ENCODE data around the gene GRIA2. TPM values are rescaled to one million over a fixed set of nuclear protein-coding genes. Genes with fewer than 3 reads are reported as not detected.

Gene GRIA2
- total RNA-seq, 1 donor from 2014 or later, result 3.0 TPM

- Histone ChIP-seq H3K27me3 (no peaks in the 10 kb centered on the region), H3K36me3 (no peaks in the 10 kb centered on the region), H3K4me1 (peaks cover 0 to 4% of the 10 kb centered on the region in 2 donors), H3K4me3 (no peak overlapping the region), H3K9me3 (no peaks in the 10 kb centered on the region), H3K27ac (no peak overlapping the region)
- DNase-seq (ENCODE audit: low spot score in 2 of 2), result no peak
- intact Hi-C loops (cut with DNase I), result loop anchor here (5.0 kb wide), 1 partner anchor 744 kb away; no protein-coding TSS in a partner anchor
- TF ChIP-seq CTCF (IDR thresholded peaks at IDR 0.05), result no peak
Measured at GRCh38 chr4:157315968-157316367, 95.4 kb downstream of the GRIA2 start.

- Histone ChIP-seq H3K4me3 (no peak overlapping the region), H3K36me3 (no peaks in the 10 kb centered on the region), H3K9me3 (no peaks in the 10 kb centered on the region), H3K4me1 (no peaks in the 10 kb centered on the region), H3K27ac (no peak overlapping the region), H3K27me3 (no peaks in the 10 kb centered on the region)
- TF ChIP-seq CTCF (IDR thresholded peaks at IDR 0.05), result no peak
- intact Hi-C loops (cut with DNase I), result no loop called here
- DNase-seq (ENCODE audit: low spot score in 2 of 2), result no peak
Measured at GRCh38 chr4:157320092-157320491, 99.6 kb downstream of the GRIA2 start.

- H3K9me3 ChIP-seq, result no peaks in the 10 kb centered on the region
- TF ChIP-seq CTCF (IDR thresholded peaks at IDR 0.05), result no peak
- intact Hi-C loops (cut with DNase I), result no loop called here
- no peaks in the 10 kb centered on the region for H3K27me3 ChIP-seq
- H3K36me3 ChIP-seq, result no peaks in the 10 kb centered on the region
- no peaks in the 10 kb centered on the region for H3K4me1 ChIP-seq
- H3K4me3 ChIP-seq, result no peak overlapping the region
- no peak overlapping the region for H3K27ac ChIP-seq
- no peak for DNase-seq (ENCODE audit: low spot score in 2 of 2)
Measured at GRCh38 chr4:157327666-157328065, 107.1 kb downstream of the GRIA2 start.

GRCh38 chr4:157357887-157358286 is 137.4 kb downstream of the GRIA2 start:
- H3K36me3 ChIP-seq, result peaks cover 0 to 4% of the 10 kb centered on the region in 2 donors
- DNase-seq (ENCODE audit: low spot score in 2 of 2), result no peak
- no peaks in the 10 kb centered on the region for H3K27me3 ChIP-seq
- intact Hi-C loops (cut with DNase I), result no loop called here
- H3K9me3 ChIP-seq, result no peaks in the 10 kb centered on the region
- no peak overlapping the region for H3K4me3 ChIP-seq
- H3K27ac ChIP-seq, result no peak overlapping the region
- H3K4me1 ChIP-seq, result no peaks in the 10 kb centered on the region
- TF ChIP-seq CTCF (IDR thresholded peaks at IDR 0.05), result no peak

GRCh38 chr4:157358439-157358838 is 137.9 kb downstream of the GRIA2 start:
- Histone ChIP-seq H3K27me3 (no peaks in the 10 kb centered on the region), H3K36me3 (peaks cover 0 to 4% of the 10 kb centered on the region in 2 donors), H3K27ac (no peak overlapping the region), H3K4me1 (no peaks in the 10 kb centered on the region), H3K4me3 (no peak overlapping the region), H3K9me3 (no peaks in the 10 kb centered on the region)
- no peak for DNase-seq (ENCODE audit: low spot score in 2 of 2)
- TF ChIP-seq CTCF (IDR thresholded peaks at IDR 0.05), result no peak
- intact Hi-C loops (cut with DNase I), result no loop called here

- no peak overlapping the region for H3K27ac ChIP-seq
- H3K4me1 ChIP-seq, result no peaks in the 10 kb centered on the region
- intact Hi-C loops (cut with DNase I), result no loop called here
- H3K36me3 ChIP-seq, result peaks cover 0 to 4% of the 10 kb centered on the region in 2 donors
- H3K27me3 ChIP-seq, result no peaks in the 10 kb centered on the region
- no peak for TF ChIP-seq CTCF (IDR thresholded peaks at IDR 0.05)
- DNase-seq (ENCODE audit: low spot score in 2 of 2), result no peak
- H3K9me3 ChIP-seq, result no peaks in the 10 kb centered on the region
- H3K4me3 ChIP-seq, result no peak overlapping the region
Measured at GRCh38 chr4:157358851-157359250, 138.3 kb downstream of the GRIA2 start.
